ENCODE measurements around the gene ASPRV1. TPM values are rescaled to one million over a fixed set of nuclear protein-coding genes. Genes with fewer than 3 reads are reported as not detected.
"Not testable (repeated sequence)": the region's sequence is repeated elsewhere in the genome, so short reads cannot be mapped to it uniquely, and the experiment has no call there.

The ASPRV1 gene
- polyA plus RNA-seq, 1 experiment = 0.29 TPM

DNA sequence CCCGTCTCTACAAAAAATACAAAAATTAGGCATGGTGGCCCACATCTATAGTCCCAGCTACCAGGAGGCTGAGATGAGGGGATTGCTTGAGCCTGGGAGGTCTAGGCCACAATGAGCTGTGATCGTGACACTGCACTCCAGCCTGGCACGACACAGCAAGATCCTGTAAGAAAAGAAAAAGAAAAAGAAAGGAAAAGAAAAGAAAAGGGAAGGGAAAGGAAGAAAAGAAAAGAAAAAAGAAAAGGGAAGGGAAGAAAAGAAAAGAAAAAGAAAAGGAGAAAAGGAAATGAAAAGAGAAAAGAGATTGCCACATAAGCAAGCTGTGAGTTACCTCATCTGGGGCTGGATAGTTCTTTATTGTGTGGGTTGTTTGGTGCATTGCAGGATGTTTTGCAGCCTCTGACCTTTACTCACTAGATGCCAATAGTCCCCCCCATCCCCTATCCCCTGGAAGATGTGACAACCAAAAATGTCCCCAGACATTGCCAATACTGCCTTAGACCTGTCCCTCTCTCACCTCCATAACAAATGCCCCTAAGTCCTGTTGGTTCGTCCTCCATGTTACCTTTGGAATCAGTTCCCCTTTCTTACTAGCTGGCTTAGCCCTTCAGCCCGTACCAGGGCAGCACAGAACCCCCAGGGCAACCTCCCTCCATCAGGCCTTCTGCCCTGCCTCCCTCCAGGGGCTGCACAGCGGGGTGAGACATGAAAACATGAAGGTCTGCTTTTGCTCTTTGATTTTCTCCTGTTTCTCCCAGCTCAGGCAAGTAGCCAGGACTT, 8.9 kb downstream of the ASPRV1 start:
- TF ChIP-seq, protein P1, sequence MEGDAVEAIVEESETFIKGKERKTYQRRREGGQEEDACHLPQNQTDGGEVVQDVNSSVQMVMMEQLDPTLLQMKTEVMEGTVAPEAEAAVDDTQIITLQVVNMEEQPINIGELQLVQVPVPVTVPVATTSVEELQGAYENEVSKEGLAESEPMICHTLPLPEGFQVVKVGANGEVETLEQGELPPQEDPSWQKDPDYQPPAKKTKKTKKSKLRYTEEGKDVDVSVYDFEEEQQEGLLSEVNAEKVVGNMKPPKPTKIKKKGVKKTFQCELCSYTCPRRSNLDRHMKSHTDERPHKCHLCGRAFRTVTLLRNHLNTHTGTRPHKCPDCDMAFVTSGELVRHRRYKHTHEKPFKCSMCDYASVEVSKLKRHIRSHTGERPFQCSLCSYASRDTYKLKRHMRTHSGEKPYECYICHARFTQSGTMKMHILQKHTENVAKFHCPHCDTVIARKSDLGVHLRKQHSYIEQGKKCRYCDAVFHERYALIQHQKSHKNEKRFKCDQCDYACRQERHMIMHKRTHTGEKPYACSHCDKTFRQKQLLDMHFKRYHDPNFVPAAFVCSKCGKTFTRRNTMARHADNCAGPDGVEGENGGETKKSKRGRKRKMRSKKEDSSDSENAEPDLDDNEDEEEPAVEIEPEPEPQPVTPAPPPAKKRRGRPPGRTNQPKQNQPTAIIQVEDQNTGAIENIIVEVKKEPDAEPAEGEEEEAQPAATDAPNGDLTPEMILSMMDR (IDR thresholded peaks at IDR 0.05; ENCODE audit: insufficient read depth, low read depth, low read length) = no peak

DNA sequence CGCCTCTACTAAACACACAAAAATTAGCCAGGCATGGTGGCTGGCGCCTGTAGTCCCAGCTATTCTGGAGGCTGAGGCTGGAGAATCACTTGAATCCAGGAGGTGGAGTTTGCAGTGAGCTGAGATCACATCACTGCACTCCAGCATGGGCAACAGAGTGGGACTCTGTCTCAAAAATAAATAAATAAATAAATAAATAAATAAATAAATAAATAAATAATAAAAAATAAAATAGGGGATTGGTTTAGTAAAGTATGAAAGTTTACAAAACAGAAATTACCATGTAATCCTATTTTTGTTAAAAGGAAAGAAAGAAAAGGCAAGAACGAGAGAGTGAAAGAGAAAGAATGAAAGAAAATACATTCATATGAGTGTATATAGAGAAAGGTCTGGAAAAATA, 10.8 kb downstream of the ASPRV1 start:
- H3K4me3 ChIP-seq (ENCODE audit: low read depth, low read length); H3K27me3 ChIP-seq (ENCODE audit: control insufficient read depth, insufficient read depth, low read length); DNase-seq (ENCODE audit: low read depth); H3K36me3 ChIP-seq (ENCODE audit: control insufficient read depth, insufficient read depth, low read length); POLR2A ChIA-PET: not testable (repeated sequence)
- CTCF ChIA-PET = interaction anchor here (0.6 kb wide), 1 partner anchor 16 kb away, joined by 4 read pairs; no protein-coding TSS in a partner anchor

More for the DNA sequence above, 8.9 kb downstream of the ASPRV1 start:
- no peak for DNase-seq (ENCODE audit: low read depth)
- Histone ChIP-seq H3K27me3 (ENCODE audit: control insufficient read depth, insufficient read depth, low read length) (peaks cover 6% of the 10 kb centered on the region), H3K36me3 (ENCODE audit: control insufficient read depth, insufficient read depth, low read length) (no peaks in the 10 kb centered on the region), H3K4me3 (ENCODE audit: low read depth, low read length) (no peak overlapping the region)
- CTCF ChIA-PET = no interaction called here
- POLR2A ChIA-PET = no interaction called here

DNA sequence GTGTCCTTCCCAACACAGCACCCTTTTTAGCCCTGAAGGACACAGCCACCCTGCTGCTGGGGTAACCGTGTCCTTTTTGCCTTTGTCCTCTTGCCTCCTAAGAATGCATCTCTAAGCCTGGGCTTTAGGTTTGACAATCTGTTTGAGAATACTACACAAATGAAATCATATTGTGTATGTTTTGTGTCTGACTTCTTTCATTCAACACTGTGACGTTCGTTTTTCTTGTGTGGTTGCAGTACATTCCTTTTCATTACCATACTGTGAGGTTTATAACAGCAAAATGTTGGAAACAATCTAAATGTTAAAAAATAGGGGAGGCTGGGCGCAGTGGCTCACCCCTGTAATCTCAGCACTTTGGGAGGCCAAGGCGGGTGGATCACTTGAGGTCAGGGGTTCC, 11.2 kb downstream of the ASPRV1 start:
- no peak for DNase-seq (ENCODE audit: low read depth)
- Histone ChIP-seq H3K36me3 (ENCODE audit: control insufficient read depth, insufficient read depth, low read length) (no peaks in the 10 kb centered on the region), H3K27me3 (ENCODE audit: control insufficient read depth, insufficient read depth, low read length) (0 out of 2 replicates have a peak, but pooled peaks cover 1% of the 10 kb centered on the region), H3K4me3 (ENCODE audit: low read depth, low read length) (no peak overlapping the region)
- TF ChIP-seq, protein P1 (IDR thresholded peaks at IDR 0.05; ENCODE audit: insufficient read depth, low read depth, low read length) = no peak
- CTCF ChIA-PET = no interaction called here
- POLR2A ChIA-PET = no interaction called here

DNA sequence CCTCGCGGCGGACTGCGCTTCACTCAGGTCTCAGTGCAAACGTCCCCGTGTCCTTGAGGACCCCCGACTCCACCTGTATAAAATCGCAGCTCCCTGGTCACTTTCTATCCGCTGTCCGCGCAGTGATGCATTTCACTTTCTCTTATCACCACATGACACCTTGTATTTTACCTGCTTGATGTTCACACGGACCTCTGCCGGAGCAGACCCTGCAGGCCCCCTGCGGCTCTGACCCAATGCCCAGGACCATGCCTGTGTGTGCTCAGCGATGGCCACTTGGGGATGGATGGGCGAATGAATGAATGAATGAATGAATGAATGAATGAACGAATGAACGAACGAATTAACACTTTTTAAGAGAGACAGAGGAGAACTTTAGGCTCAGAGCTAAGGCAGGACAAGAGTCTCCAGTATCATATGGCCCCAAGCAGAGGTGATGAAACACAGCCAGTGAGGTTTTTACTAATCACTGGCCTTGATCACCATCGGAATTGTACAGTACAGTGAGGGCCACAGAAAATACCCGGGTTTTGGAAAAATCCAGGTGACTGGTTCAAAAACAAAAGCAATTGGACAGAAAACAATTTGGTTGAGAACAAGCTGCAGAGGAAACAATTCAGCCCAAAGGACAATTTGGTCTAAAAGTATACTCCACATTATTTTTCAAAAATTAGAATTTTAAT, 12.3 kb downstream of the ASPRV1 start:
- ChIA-PET CTCF (no interaction called here), POLR2A (no interaction called here)
- TF ChIP-seq, protein P1 (IDR thresholded peaks at IDR 0.05; ENCODE audit: insufficient read depth, low read depth, low read length) = no peak

DNA sequence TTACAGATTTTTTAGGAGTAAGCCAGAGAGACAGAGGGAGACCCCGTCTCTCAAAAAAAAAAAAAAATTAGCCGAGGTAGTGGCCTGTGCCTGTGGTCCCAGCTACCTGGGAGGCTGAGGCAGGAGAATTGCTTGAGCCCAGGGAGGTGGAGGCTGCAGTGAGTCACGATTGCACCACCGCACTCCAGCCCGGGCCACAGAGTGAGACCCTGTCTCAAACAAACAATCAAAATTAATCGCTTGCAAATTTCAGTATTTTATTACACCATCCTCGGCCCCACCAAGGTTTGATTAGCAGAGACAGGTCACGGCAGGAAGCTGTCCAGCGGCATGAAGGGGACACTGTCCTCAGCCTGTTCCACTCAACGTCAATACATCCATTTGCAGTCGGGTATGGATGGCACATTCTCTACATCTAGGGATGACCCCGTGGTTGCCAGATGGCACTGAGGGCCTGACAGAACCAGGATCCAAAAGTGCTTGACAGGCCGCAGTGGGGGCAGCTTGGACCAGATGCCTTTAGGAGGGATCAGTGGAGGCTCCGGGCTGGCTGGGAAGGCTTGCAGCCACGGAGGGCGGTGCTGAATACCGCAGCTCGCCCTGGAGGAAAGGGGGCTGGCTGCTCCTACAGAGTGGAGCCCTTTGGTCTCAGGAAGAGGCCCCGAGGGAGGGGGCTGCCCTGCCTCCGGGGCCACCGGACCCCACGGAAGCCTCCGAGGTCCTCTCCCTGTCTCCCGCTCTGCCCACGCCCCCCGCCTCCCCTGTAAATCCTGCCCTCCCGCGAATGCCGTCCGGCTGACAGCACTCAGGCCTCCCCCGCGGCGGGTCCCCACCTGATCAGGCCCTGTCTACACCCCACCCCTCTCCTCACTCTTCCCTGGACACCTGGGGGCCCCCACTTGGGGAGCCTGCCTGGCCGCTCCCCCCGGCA, 13.1 kb downstream of the ASPRV1 start:
- H3K27me3 ChIP-seq (ENCODE audit: control insufficient read depth, insufficient read depth, low read length) = no peaks in the 10 kb centered on the region
- DNase-seq (ENCODE audit: low read depth) = no peak
- H3K4me3 ChIP-seq (ENCODE audit: low read depth, low read length) = no peak overlapping the region
- H3K36me3 ChIP-seq (ENCODE audit: control insufficient read depth, insufficient read depth, low read length) = peaks cover 2% of the 10 kb centered on the region; the same call in 1 of the 2 replicates
- CTCF ChIA-PET = no interaction called here
- TF ChIP-seq, protein P1 (IDR thresholded peaks at IDR 0.05; ENCODE audit: insufficient read depth, low read depth, low read length) = no peak
- POLR2A ChIA-PET = no interaction called here

More for the DNA sequence above, 12.3 kb downstream of the ASPRV1 start:
- Histone ChIP-seq H3K36me3 (ENCODE audit: control insufficient read depth, insufficient read depth, low read length) (no peaks in the 10 kb centered on the region), H3K27me3 (ENCODE audit: control insufficient read depth, insufficient read depth, low read length) (no peaks in the 10 kb centered on the region), H3K4me3 (ENCODE audit: low read depth, low read length) (no peak overlapping the region)
- no peak for DNase-seq (ENCODE audit: low read depth)

Measured in BJ (cell line).